HG03064 (cell line): ENCODE data around the gene CCDC127.
A peak's percentile ranks its signal among the peaks of the same experiment; 100 is the strongest.

Source experiments
- ATAC-seq: cut with Tn5 transposase; IDR thresholded peaks from one replicate; pipeline ENCODE4 v1.9.1; 2021; ENCODE audit warnings: low read depth; ENCODE audit not compliant: unreplicated experiment

Gene CCDC127

DNA sequence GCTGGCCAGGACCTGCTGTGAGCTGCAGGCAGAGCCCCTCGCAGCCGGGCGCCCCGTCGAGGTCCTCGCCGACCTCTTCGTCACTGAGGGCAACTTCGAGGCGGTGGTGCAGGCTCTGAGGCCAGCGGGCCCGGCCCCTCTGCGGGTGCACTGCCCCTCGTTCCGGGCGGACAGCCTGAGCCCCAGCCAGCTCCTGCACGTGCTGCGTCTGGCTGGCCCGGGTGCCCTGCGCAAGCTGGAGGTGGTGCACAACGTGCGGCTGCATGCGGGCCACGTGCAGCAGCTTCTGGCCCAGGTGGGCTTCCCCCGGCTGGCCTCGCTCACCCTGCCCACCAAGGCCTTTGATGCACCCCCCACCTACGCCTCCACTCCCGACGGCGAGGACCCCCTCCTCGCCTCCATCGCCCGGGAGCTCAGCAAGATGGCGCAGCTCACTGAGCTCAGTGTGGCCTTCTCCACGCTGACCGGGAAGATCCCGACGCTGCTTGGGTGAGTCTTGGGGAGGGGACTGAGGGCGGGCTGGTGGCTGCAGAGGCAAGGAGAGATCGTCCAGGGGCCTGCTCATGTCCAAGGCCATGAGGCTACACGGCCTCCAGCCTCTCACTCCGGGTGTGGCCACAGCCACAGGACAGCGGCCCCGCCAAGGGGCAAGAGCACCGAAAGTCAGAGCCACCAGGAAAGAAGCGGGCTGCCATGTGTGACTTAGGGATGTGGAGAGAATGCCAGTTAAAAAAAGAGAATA, 25.8 kb downstream of the CCDC127 start:
- ATAC-seq = no peak

DNA sequence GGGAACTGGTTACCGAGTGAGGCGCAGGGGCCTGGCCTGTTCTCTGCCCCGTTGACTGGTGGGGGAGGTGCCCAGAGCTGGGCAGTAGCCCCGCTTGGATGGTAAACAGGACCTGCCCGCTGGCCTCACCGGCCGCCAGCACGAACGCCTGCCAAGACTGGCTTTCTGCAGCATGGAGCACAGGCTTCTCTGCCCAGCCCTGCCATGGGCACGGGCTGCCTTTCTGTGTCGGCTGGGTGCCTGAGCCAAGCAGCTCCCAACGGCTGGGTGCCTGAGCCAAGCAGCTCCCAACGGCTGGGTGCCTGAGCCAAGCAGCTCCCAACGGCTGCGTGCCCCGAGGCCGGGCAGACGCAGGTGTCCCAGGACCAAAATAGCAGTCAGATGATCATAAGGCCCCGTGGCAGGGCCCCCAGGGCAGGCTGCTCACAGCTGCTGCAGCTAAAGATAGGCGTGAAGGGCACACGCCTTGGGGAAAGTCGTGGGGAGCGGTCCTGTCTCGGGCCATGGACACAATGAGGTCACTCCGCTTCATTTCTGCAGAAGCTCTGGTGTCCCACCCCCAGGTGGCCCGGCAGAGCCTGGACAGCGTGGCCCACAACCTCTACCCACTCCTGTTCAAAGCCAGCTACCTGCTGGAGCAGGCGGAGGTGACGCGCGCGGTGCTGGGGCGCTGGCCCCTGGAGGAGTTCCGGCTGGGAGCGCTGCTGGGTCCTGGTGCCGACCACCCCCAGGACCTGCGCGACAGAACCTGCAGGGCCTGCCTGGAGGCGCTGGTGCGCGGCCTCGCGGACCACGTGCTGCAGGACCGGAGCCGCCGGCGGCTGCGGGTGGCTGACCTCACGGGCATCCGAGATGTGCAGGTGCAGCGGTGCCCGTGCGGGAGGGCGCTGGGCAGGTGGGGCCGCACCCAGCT, 26.7 kb downstream of the CCDC127 start, which contains the start of gene LRRC14B:
Gene LRRC14B, plus strand, starts transcription at position 460 of the 913 bp plus-strand sequence. Its CDS starts 44 bp downstream, at position 504.
- no peak for ATAC-seq

DNA sequence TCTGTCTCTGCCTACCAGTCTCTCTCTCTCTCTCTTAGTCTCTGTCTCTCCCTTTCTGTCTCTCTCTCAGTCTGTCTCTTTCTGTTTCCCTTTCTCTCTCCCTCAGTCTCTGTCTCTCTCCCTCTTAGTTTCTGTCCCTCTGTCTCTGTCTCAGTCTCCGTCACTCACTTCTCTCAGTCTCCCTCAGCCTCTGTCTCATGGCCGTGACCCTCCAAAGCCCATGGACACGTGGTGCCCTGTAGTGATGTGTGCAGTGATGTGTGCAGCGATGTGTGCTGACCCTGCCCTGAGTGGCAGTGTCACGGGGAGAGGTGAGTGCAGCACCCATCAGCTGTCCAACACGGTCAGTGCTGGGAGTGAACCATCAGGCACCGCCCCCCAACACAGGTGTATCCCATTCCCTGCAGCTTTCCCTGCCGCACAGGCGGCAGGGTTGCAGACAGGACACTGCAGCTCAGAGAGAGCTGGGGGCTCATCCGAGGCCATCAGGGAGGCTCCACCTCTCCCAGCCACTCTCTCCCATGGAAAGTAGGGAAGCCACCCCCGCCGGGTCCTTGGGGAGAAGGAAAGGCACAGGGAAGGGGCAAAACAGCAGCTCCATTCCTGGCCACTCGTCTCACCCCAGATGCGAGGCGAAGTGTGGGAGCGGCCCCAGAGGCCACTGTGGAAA, 27.5 kb downstream of the CCDC127 start:
- no peak for ATAC-seq

DNA sequence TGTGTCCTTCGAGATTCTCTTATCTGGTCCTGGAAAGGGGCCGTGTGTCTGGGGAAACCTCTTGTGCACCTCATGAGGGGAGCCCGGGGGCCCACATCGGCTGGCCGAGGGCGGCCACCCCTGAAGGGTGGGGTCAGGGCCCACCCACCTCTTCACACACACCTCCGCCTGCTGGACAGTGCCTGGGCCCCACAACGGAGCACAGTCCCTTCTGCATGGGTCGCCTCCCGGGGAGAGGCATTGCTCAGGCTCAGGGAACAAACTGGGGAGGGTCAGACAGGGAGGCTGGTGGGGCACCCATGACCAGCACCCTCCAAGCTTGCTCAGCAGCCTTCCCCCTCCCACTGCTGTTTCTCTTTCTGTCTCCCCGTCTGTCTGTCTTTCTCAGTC, 28.0 kb downstream of the CCDC127 start:
- no peak for ATAC-seq

DNA sequence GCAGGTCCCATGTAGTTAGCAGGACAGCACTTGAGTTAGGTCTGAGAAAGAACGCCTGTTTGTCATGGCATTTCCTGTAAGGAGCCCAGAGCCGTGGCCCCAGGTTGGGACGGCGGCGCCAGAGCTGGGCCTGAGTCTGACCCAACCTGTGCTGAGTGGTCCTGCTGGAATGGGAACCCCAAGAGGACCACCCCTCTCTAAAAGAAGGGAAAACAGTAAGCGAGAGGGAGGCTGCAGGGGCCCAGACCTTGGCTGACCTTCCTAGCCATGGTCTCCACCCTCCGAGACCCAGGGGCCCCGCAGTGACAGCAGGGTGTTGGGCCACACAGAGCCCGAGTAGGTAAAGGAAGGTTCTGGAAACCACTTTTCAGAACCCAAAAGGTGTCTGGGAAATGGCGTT, 28.5 kb downstream of the CCDC127 start:
- no peak for ATAC-seq

DNA sequence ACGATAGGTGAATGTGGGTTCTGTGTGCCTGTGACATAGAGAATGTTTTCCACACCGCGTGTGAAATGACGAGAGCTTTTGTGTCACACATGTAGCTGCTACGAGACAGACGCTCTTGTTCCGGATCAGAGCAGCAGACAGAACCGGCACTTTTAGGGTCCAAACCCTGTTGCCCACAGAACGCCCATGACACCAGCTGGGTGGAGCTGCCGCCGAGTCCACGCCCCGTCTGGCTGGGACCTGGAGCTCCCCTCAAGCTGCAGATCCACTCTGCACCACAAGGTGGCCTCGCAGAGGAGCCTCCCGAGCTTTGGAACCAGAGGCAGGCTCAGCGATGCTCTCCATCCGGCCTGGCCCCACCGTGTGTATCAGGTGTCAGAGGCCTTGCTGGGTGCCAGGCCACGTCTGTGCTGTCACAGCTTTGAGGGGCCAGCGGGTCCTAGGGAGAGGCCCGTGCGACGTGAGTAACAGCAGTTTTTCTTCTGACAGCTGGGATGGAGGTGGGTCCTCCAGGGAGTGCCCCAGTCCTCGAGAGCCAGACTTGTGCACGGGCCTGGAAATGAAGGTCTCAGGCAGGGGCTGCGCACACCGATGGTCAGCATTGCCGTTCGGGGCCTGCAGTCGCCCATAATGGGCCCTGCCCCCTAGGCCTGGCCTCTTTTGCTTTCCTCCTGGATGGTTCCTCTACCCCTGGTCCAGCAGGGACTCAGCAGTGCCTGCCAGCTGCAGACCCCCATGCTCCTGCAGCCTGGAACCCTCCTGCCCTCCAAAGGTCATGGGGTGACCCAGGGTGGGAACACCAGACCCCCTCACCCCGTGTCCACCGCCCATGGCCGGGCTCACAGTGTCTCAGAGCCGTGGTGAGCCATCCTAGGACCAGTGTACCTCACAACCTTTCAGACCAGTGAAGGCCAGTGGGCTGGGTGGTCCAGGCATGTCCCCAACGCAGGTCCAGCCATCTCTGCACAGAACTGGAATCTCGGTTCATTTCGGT, 29.2 kb downstream of the CCDC127 start:
- peak; percentile 72 for ATAC-seq

DNA sequence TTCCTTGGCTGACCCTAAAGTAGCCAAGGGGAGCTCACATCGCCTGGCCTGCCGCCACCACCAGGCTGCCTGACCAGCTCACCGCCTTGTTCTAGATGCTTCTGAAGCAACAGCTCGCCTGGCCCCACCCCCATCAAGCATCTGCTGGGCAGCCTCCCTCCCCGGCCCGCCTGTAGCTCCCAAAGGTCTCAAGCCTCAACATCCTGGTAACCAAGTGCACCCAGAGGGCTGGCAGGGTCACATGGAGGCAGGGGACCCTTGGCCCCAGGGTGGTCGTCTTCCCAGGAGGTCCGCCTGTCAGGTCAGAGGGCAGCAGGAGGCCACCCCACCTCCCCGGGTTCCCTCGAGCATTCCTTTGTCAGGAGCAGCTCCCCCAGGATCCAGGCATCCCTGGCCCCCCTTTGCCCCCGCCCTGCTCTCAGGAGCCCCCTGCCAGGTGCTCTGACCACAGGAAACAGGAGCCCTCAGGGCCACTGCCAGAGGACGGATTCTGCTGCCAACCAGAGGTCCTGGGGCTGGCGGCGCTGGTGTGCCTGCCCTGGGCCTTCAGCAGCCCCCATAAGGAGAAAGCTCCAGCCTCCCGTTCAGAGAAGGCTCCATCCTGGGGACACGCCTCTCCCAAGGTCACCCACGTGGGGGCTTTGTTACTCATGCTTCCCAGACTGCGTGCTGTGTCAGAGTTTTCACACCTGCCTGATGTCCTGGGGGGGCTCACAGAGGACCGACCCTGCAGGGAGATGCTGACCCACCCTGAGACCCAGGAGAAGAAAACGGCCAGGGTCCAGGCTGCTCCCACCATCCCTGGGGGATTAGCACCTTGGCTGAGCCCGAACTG, 30.1 kb downstream of the CCDC127 start:
- no peak for ATAC-seq

DNA sequence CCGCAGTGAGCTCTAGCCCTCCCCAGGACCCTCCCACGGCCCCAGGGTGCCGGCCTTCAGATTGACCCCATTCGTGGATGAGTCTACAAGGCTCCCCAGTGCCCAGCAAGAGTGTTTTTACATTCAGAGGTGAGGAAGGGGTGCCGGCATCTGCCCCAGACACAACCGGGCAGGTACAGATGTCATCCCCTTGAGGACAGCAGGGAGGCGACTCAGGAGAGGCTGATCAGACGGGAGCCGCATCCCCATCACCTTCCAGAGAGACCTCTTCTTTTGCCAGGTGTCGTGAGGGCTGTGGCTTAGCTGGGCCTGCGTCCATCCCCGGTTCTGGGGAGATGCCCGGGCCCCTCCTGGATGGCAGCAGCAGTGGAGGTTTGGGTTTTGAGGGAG, 30.9 kb downstream of the CCDC127 start:
- no peak for ATAC-seq

GRCh38 chr5:186091-187041, 31.6 kb downstream of the CCDC127 start:
- no peak for ATAC-seq

- no peak for ATAC-seq
These were observed 32.6 kb downstream of the CCDC127 start for GRCh38 chr5:185095-186070.

GRCh38 chr5:184471-184870, 33.5 kb downstream of the CCDC127 start:
- ATAC-seq = no peak

- ATAC-seq = no peak
These were observed 35.8 kb downstream of the CCDC127 start for GRCh38 chr5:182126-182525.

- no peak for ATAC-seq
These were observed 36.4 kb downstream of the CCDC127 start for GRCh38 chr5:181566-181965.

GRCh38 chr5:181160-181559, 36.8 kb downstream of the CCDC127 start:
- no peak for ATAC-seq

DNA sequence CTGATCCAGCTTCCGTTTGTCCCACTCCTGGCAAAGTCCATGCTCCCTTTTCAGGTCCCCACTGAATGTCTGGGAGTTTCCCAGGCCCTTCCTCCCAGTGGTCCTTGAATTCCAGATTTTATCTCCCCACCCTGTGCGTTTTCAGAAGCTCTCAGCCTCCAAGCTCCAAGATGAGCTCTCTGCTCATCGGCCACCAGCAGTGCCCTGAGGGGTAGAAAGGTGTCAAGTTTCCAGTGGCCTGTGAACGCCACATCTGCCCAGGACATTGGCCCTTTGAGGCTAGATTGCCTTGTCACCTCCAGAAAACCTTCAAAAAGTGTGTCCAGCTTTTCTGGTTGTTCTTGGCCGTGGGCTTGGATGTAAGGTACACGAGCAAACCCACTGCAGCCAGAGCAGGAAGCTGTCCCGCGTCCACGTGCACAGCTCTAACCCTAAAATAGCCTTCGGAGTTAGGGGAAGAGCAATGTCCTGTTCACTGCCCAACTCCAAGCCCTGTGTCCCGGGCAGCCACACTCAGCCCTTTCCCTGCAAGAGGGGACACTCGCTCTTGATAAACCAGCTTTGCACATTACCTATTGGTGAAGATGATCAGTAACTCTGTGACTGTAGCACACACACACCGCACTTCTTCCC, 37.6 kb downstream of the CCDC127 start:
- no peak for ATAC-seq

GRCh38 chr5:179401-179800, 38.6 kb downstream of the CCDC127 start:
- no peak for ATAC-seq
